Osteoblast (primary cell): Measurements from ENCODE around the gene RBMS2. TPM values are rescaled to one million over a fixed set of nuclear protein-coding genes. Genes with fewer than 3 reads are reported as not detected.

Experiments
- DNase-seq: peaks from one replicate; pipeline ENCODE4 v3.0.0; 2011; ENCODE audit warnings: low spot score, mixed read lengths; ENCODE audit not compliant: insufficient read length; ENCODE audit errors: missing footprints
- H2AFZ ChIP-seq: 2 replicates; pipeline ENCODE4 v1.6.0; 2011; ENCODE audit warnings: mild to moderate bottlenecking, low read length
- H3K27ac ChIP-seq: 2 replicates; pipeline ENCODE4 v1.5.1; 2011; ENCODE audit warnings: mild to moderate bottlenecking, low read depth, low read length, moderate library complexity
- H3K27me3 ChIP-seq: 2 replicates; pipeline ENCODE4 v1.6.0; 2012; ENCODE audit warnings: mild to moderate bottlenecking, control low read depth, inconsistent platforms, low read length, moderate library complexity; ENCODE audit not compliant: insufficient read depth
- H3K36me3 ChIP-seq: 2 replicates; pipeline ENCODE4 v1.5.1; 2011; ENCODE audit warnings: mild to moderate bottlenecking, low read length, control low read depth, moderate library complexity; ENCODE audit not compliant: insufficient read depth
- H3K4me1 ChIP-seq: 2 replicates; pipeline ENCODE4 v1.5.1; 2011; ENCODE audit warnings: mild to moderate bottlenecking, low read length, control low read depth, moderate library complexity; ENCODE audit not compliant: insufficient read depth
- H3K4me2 ChIP-seq: 2 replicates; pipeline ENCODE4 v1.6.0; 2011; ENCODE audit warnings: mild to moderate bottlenecking, low read length; ENCODE audit not compliant: insufficient read depth
- H3K4me3 ChIP-seq: fragments of 200-600 bp; sonication (generic); 3 replicates; pipeline ENCODE4 v1.5.1; 2012; ENCODE audit warnings: mild to moderate bottlenecking, low read length, inconsistent platforms; ENCODE audit not compliant: insufficient read depth
- H3K79me2 ChIP-seq: 2 replicates; pipeline ENCODE4 v1.6.0; 2012; ENCODE audit warnings: mild to moderate bottlenecking, low read length, control low read depth, inconsistent platforms; ENCODE audit not compliant: insufficient read depth
- H3K9me3 ChIP-seq: 2 replicates; pipeline ENCODE4 v1.5.1; 2011; ENCODE audit warnings: low read depth, low read length, control low read depth
- H4K20me1 ChIP-seq: 2 replicates; pipeline ENCODE4 v1.6.0; 2012; ENCODE audit warnings: mild to moderate bottlenecking, low read length, control low read depth; ENCODE audit not compliant: insufficient read depth
- total RNA-seq: library from RNA; depleted of rRNA; stranded (reverse); fragments of >200 nt; gene quantifications from 2 replicates; pipeline ENCODE4 v1.2.3, GENCODE V29; 2012
- TF ChIP-seq, protein P1 (sequence below): IDR thresholded peaks from 2 replicates; pipeline ENCODE4 v1.5.1; 2011; ENCODE audit warnings: mild to moderate bottlenecking, low read depth, low read length, moderate library complexity; ENCODE audit errors: extremely low read depth

Gene RBMS2
- total RNA-seq, 1 donor, result 24.2 TPM

DNA sequence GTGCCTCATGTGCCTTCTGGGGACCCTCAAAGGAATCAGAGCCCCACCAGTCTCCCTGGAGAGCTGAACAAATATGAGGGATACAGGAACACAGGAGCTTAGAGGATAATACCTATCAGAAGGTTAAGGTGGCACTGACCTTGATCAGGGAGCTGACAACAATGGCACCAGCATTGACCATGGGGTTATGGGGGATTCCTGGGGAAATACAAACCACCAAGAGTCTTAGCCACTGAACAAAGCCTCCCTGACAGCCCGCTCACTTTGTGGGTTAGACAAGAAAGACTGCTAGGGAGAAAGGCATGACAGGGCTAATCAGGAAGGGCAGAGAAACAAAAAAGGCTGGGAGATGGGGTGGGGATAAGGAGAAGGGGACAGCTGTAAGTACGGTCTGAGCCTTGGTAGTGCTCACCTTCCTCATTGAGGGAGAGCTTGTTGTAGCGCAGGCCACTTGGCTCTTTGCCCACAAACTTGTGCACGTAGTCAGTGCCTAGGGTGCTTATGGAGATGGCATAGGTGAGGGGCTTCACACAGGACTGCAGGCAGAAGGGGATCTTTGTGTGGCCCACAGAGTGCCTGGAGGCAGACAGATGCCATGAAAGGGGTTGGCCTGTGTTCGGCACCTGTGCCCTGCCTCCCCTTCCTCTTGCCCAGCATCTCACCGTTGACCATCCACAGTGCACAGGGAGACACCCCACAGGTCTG lies 43.9 kb upstream of the RBMS2 start:
- Histone ChIP-seq H3K27ac (no peak overlapping the region), H3K9me3 (no peaks in the 10 kb centered on the region), H3K36me3 (peaks cover 2% of the 10 kb centered on the region), H3K79me2 (no peaks in the 10 kb centered on the region), H3K27me3 (no peaks in the 10 kb centered on the region), H3K4me2 (no peak overlapping the region), H3K4me1 (no peaks in the 10 kb centered on the region), H2AFZ (no peak overlapping the region), H3K4me3 (no peak overlapping the region), H4K20me1 (peaks cover 4% of the 10 kb centered on the region)
- TF ChIP-seq, protein P1, sequence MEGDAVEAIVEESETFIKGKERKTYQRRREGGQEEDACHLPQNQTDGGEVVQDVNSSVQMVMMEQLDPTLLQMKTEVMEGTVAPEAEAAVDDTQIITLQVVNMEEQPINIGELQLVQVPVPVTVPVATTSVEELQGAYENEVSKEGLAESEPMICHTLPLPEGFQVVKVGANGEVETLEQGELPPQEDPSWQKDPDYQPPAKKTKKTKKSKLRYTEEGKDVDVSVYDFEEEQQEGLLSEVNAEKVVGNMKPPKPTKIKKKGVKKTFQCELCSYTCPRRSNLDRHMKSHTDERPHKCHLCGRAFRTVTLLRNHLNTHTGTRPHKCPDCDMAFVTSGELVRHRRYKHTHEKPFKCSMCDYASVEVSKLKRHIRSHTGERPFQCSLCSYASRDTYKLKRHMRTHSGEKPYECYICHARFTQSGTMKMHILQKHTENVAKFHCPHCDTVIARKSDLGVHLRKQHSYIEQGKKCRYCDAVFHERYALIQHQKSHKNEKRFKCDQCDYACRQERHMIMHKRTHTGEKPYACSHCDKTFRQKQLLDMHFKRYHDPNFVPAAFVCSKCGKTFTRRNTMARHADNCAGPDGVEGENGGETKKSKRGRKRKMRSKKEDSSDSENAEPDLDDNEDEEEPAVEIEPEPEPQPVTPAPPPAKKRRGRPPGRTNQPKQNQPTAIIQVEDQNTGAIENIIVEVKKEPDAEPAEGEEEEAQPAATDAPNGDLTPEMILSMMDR, result no peak
- DNase-seq, result no peak

DNA sequence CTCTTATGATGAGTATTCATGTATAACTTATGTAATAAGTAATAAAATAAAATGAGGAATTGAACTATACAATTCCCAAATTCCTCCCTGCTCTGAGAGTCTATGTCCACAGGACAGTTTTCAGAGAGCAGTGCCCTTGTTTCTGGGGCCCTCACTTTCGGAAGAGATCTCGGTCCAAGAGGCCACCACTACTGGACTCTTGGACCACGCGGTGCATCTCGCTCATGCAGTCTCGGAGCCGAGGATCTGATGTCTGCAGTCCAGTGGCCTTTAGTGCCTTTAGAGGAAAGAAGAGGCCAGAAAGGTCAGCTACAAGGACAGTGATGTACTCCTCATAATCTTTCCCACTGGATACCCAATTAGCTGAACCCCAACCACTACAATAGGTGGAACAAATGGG lies 42.0 kb upstream of the RBMS2 start:
- Histone ChIP-seq H4K20me1 (peaks cover 4% of the 10 kb centered on the region), H3K4me3 (no peak overlapping the region), H3K27me3 (no peaks in the 10 kb centered on the region), H3K36me3 (no peaks in the 10 kb centered on the region), H3K9me3 (no peaks in the 10 kb centered on the region), H3K4me2 (no peak overlapping the region), H3K79me2 (no peaks in the 10 kb centered on the region), H2AFZ (no peak overlapping the region), H3K27ac (no peak overlapping the region), H3K4me1 (no peaks in the 10 kb centered on the region)
- TF ChIP-seq, protein P1, result no peak
- no peak for DNase-seq

DNA sequence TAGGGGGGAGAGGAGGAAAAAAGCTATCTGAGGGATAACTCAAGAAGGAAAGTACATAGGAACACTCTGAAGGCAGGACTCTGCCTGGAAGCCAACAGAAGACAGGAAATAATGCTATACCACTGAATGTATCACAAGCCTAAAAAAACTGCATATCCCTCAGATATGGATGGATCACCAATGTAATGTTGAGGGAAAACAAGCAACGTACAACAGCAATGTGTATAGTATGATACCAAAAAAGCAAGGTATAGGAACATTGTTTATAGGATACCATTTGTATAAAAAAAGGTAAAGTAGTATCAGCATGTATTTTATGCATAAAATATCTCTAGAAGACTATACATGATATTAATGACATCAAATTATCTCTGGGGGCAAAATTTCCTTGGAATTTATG lies 37.1 kb upstream of the RBMS2 start:
- H3K36me3 ChIP-seq, result no peaks in the 10 kb centered on the region
- H3K4me1 ChIP-seq, result peaks cover 9% of the 10 kb centered on the region
- H2AFZ ChIP-seq, result no peak overlapping the region
- no peaks in the 10 kb centered on the region for H3K79me2 ChIP-seq
- no peak overlapping the region for H3K27ac ChIP-seq
- TF ChIP-seq, protein P1, result no peak
- DNase-seq, result no peak
- peaks cover 4% of the 10 kb centered on the region for H4K20me1 ChIP-seq
- no peak overlapping the region for H3K4me3 ChIP-seq
- no peaks in the 10 kb centered on the region for H3K9me3 ChIP-seq
- no peak overlapping the region for H3K4me2 ChIP-seq
- H3K27me3 ChIP-seq, result peaks cover 23% of the 10 kb centered on the region

DNA sequence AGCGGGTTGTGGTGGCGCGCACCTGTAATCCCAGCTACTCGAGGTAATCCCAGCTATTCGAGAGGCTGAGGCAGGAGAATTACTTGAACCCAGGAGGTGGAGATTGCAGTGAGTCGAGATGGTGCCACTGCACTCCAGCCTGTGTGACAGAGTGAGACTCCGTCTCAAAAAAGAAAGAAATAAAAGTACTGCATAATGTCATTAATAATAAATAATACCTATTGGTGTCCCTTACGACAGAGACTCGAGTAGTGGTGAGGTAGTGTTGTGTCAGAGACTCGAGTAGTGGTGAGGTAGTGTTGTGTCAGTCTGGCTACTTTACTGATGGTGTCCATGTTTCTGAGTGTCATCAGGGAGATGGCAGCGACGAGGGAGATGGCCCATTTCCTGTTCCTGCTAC lies 34.9 kb upstream of the RBMS2 start:
- TF ChIP-seq, protein P1, result no peak
- no peak for DNase-seq
- H3K9me3 ChIP-seq, result no peaks in the 10 kb centered on the region
- peaks cover 9% of the 10 kb centered on the region for H3K4me1 ChIP-seq
- no peak overlapping the region for H3K4me2 ChIP-seq
- no peaks in the 10 kb centered on the region for H3K36me3 ChIP-seq
- no peak overlapping the region for H3K27ac ChIP-seq
- peaks cover 42% of the 10 kb centered on the region for H3K27me3 ChIP-seq
- H3K79me2 ChIP-seq, result no peaks in the 10 kb centered on the region
- no peaks in the 10 kb centered on the region for H4K20me1 ChIP-seq
- H2AFZ ChIP-seq, result no peak overlapping the region
- H3K4me3 ChIP-seq, result no peak overlapping the region
